ENCODE data around the gene ARL17B.
A peak's percentile ranks its signal among the peaks of the same experiment; 100 is the strongest.
"Not testable (repeated sequence)": the region's sequence is repeated elsewhere in the genome, so short reads cannot be mapped to it uniquely, and the experiment has no call there.

The ARL17B gene

DNA sequence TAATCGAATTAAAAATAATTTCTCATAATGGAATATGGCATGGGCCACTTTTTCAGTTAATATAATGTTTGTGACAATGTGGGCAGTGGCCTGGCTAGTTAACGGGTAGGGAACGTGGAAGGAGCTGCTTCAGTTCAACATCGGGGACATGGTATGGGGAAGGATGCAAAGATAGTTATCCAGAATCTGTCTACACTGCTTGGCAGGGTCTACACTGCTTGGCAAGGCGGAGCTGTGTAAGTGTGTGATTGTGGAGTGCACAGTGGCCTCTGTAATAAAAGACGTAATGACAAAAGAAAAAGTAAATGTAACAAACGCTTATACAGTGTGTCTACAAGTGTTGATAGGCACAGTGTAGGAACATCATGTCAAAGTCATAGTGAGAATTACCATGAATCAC lies 74.0 kb downstream of the ARL17B start:
- DNase-seq, result not testable (repeated sequence)

DNA sequence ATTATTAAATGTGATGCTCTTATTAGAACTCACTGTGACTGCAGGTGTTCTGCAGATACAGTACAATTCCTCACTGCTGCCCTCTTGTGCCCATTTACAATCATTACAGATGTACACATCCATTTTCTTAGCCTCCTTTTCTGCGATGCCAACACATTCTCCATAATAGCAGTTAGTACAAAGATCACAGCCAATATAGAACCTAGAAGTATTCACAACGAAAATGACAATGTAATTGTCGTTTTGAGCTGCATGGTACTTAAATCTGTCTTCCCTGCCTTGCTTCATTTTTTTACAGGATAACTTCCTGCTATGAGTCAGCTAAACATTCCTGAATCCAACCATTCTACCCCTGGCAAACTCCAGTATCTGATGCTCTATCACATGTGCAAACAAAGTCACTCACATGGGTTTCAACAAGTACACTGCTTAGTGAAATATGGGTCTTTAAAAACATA lies 74.8 kb downstream of the ARL17B start:
- DNase-seq, result peak; percentile 48

DNA sequence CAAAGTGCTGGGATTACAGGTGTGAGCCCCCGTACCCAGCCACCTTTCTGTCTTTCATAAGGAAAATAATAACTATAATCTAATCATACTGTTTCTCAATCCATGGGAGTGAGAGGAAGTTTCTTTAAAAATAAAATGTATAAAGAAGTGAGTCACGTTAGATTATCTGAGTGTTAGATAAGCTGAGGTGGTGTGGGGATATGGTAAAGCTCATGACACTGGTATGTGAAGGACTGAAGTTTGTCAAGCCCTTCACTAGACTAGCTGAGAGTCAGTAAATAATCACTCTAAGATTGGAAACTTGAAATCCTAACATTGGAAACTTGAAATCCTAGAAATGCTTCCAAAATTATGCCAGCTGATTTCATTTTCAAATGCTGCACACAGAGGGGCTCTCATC lies 76.1 kb downstream of the ARL17B start:
- DNase-seq, result not testable (repeated sequence)

DNA sequence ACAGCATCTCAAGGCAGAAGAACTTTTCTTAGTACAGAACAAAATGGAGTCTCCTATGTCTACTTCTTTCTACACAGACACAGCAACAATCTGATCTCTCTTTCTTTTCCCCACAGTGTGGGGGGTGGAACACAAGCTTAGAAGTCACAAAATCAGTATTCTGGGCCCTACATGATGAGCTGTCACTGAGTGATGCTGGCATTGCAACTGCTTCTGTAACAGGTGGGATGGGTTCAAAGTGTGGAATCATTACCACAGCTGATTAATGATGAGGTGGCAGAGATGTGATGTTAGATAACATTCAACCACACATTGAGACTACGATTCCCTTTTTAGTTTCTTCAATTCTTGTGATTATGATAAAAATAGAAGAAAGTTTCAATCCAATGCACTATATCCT lies 77.1 kb downstream of the ARL17B start:
- DNase-seq, result not testable (repeated sequence)

DNA sequence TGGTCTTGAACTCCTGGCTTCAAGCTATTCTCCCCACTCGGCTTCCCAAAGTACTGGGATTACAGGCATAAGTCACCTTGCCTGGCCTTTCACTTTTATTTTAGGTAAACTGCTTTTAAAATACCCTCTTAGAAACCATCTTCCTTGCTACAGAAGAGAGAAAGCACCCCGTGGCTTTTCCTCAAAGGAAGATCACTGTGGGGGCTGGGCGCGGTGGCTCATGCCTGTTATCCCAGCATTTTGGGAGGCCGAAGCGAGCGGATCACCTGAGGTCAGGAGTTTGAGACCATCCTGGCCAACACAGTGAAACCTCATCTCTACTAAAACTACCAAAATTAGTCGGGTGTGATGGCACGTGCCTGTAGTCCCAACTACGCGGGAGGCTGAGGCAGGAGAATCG lies 78.9 kb downstream of the ARL17B start:
- not testable (repeated sequence) for DNase-seq

DNA sequence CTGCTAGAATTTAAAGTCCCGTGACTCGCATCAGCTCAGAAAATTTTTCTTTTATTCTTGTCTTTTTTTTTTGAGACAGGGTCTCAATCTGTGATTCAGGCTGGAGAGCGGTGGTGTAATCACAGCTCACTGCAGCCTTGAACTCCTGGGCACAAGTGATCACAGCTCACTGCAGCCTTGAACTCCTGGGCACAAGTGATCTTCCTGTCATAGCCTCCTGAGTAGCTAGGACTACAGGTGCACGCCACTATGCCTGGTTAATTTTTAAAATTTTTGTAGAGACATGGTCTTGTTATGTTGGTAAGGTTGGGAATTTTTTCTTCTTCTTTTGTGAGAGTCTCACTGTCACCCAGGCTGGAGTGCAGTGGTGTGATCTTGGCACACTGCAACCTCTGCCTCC lies 80.2 kb downstream of the ARL17B start:
- not testable (repeated sequence) for DNase-seq

DNA sequence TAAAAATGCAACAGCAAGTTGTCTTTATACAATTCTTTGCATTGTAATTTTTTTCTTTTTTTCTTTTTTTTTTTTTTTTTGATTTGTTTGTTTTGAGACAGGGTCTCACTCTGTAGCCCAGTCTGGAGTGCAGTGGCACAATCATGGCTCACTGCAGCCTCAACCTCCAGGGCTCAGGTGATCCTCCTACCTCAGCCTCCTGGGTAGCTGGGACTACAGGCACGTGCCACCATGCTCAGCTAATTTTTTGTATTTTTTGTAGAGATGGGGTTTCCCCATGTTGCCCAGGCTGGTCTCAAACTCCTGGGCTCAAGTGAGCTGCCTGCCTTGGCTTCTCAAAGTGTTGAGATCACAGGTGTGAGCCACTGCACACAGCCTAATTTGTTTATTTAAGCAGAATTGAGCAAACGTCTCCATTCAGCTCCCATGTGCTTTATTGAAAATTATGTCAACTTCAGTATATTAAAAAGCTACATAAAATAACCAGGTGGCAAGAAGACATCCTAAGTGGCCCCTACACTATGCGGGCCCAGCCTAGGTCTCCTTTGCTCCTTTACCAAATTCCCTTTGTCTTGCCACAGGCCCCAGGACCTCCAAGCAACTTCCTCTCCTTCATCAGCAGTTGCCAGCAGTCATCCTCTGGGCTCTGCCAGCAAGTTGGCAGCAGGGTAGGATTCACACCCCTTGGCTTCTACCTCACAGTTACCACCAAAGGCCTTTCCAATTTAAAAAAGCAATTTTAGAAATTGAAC lies 84.7 kb downstream of the ARL17B start:
- not testable (repeated sequence) for DNase-seq

DNA sequence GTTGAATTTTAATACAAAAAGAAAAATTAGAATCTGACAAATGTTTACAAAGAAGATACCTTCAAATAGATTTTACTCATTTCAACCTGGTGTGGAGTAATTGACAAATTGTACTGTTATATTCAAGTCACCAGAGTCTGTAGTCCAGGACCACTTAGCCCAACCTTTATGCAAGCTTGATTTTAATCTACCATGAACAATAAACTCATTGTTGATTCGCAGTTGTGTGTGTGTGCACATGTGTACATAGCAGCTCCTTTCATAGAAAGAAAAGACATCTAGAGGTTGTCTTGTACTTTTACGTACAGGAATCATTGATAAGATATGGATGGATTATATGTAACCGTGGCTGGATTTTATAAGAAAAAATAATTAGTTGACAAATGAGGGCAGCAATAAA lies 87.3 kb downstream of the ARL17B start:
- no peak for DNase-seq

DNA sequence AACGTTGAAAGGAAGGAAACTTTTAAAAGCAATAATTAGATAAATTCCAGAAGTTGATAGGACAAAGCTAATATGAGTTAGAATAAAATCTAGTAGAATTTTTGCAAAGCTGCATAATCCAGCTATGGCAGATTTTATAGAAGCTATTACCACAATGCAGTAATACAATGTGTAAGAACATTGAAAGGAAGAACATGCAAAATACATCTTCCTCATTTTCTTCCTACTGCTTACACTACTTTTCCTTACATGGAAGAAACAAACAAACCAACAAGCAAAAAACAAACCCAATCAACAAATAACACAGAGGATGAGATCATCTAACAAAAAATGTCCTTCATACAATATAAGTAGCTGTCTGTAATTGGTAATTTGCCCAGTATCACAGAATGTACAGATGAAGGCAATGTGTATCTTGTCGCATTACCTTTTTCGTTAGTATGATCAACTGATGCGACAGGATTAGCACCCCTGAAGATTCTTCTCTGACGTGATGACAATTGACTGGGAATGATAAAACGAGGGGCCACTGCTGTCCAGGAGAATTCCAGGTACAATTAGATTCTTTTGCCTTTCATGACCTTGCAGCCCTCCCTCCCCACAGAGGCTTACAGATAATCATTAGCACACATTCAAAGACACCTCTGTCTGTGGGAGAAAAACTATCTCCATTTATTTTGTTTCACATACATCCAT lies 87.9 kb downstream of the ARL17B start:
- DNase-seq, result no peak

DNA sequence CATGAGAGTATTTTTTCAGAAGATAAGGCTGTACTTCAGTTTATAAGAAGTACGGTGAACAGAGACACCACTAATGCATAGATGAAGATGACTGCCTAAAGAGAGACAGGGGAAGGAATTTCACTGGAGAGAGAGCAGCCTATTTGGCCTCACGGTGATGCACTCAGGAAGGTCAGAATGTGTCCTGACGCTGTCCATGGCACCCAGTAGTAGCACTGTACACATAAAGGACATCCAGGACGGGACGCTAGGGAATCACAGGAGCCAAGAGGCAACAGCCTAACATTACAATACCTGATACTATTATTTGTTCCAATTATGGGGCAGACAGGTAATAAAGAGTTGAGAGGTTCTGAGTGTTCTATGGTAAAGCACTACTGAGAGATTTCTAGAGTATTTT lies 91.5 kb downstream of the ARL17B start:
- DNase-seq, result no peak

DNA sequence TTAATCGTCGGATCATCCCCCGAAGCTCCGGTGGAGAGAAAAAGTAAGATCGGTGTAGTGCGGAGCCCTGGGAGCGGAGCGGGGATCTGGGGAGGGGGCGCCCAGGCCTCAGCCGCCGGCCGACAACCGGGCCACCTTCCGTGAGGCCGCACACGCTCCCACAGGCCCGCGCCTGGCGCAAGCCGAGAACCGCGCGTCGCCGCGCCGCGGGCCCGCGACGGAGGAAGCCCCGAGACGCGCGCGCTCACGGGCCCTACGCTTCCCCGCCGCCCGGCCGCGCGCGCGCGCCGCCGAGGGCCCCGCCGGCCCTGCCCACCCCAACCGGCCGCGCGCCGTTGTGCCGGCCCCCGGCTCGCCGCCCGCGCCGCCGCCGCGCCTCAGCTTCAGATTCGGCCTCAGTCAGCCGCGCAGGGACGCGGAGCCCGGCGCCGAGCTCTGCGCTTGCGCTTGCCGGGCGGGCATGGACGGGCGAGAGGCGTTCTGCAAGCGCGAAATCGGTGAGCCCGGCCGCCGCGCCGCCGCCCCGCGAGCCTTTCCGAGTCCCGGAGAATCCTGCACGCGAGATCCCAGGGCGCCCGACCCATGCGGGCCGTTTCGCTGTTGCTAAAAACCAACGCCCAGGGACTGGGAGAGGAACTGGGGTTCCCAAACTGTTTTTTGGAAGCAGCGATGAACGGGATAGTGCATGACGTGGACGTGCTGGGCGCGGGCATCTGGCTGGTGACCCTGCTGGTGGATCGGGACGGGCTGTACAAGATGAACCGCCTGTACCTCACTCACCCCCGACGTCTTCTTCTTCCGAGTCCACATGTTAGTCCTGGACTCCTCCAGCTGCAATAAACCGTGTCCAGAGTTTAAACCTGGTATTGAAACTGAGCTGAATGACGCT lies 94.7 kb downstream of the ARL17B start:
- peak; percentile 71 for DNase-seq

DNA sequence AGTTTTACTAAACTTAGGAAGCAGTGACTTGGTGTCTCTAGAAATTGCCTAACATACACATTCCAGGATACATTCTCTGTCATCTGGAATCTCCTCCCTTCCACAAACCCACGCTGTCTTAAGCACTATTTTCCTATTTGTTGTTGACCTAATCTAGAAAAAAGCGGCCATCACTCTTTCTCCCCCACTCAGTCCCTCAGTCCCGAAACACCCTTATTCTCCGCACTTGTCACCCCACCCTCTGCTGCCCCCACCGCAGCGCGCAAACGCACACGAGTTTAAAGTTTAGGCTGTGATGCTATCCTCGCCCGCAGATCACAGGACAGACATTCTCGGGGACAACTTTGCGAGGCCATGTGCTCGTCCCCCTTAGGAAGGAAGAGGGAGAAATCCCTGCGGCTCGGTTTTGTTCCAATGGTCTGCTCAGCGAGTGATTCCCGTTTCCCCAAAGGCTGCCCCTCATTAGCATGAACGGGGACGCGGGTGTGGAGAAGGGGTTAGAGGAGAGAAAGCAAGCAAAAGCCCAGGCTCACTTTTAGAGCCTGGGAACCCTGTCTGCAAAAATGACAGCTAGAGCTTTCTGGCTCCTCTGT lies 95.4 kb downstream of the ARL17B start:
- not testable (repeated sequence) for DNase-seq

DNA sequence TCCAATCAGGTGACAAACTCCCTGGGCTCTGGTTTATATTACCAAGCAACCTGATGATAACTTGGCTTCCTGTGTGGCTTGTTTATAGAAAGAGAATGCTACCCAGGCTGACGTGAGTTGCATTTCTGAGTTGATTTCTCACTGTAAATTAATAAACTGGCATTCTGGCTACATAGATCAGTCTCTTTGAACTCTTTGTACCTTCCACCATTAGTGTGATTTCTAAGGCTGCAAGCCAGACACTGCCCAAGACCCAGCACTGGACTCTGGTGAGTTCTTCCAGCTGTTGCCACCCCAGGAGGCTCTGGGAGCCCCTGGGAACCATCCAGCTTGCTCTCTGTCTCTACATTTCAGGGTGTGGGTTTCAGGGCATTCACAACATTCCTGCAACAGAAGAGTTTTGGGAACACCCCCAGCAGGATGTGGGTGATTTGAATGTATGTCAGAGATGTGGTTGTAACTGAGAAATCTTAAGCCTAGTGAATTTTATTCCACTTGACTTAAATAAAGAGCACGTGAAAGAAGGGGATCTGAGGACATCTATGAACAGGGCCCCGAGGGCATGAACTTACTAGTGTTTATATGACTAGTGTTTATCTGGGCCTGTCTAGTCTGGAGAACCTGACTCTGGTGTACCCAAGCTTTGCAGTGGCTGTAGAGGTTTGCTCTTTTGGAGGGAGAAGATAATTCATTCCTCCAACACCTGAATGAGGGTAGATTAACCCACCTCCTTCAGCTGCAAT lies 96.9 kb downstream of the ARL17B start:
- DNase-seq, result no peak

DNA sequence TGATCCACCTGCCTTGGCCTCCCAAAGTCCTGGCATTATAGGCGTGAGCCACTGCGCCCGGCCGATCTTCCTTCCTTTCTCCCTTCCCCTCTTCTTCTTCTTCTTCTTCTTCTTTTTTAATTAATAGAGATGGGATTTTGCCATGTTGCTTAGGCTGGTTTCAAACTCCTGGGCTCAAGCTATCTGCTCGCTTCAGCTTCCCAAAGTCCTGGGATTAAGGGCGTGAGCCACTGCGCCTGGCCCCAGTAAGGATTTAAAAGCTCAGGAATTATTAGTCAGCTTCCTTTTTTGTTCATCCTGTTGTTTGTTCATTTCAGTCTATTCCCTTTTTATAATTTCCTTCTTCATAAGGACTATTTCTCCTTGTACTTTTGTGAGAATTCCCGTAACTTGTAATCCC lies 99.3 kb downstream of the ARL17B start:
- DNase-seq, result no peak

DNA sequence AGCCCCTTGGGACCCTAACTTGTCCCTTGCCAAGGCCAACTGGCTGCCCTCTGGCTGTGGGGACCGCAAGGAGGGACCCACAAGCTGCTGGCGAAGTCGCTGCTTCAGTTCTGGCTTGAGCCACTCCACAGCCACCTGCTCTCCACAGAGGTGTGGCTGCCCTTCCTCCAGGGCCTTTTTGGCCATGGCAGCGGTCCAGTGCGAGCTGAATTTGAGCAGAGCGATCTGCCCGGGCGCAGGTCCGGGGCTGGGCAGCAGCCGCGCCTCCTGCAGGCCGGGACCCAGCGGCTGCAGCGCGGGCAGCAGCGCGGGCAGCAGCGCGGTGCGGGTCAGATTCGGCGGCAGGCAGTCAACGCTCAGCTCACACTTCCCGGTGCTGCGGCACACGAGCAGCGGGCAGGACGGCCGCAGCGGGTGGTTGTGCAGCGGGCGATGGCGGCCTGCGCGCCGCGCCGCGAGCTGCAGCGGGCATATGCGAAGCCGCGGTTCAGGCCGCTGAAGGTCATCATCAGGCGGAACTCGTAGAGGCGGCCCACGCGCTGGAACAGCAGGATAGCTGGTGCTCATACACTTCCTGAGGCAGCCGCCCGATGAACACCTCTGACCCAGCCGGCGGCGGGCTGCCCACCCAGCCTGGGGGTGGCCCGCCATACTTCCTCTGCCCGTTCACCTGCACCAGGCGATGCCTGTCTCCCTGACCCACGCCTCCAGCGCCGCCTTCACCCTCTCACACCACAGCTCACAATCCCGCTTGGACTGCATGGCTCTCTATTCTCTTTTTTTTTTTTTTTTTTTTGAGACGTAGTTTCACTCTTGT lies 101.5 kb downstream of the ARL17B start:
- DNase-seq, result not testable (repeated sequence)

DNA sequence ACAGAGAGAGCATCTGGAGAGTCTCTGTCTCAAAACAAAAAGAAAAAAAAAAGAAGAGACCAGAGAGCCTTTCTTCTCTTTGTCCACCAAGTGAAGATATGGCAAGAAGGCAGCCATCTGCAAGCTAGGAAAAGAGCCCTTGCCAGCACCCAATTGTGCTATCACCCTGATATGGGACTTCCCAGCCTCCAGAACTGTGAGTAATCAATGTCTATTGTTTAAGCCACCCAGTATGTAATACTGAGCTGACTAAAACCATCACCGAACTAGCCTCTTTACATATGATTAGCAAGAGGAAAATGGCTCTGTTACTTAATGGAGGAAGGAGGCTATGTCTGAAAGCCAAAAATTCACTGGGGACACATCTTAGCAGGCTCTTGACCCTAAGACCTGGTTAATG lies 105.2 kb downstream of the ARL17B start:
- DNase-seq, result not testable (repeated sequence)

DNA sequence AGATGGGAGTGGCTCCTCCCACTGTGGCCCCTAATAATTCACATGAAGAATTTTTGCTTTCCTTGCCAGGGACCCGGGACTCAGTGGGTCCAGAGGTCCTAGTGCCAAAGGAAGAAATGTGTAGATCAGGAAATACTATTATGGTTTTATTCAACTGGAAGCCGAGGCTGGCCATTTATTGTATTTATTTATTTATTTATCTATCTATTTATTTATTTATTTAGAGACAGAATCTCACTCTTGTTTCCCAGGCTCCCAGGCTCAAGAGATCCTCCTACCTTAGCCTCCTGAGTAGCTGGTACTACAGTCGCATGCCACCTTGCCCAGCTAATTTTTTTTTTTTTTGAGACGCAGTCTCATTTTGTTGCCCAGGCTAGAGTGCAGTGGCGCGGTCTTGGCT lies 107.4 kb downstream of the ARL17B start:
- not testable (repeated sequence) for DNase-seq

DNA sequence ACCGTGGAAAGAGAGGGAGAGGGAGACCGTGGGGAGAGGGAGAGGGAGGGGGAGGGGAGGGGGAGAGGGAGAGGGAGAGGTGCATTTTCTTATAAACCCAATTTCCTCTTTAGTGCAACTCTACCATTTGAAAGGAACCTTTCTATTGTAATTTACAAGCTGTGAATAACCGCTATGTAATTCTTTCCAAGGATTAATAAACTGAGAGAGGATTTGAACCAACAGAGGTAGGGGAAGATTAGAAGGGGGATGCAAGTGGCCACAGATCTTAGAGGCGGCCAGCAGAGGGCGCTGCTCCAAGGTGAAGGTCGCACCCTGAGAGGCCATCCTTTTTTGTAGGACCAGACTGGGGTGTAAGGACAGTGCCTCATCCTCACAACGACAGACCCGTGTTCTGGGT lies 107.8 kb downstream of the ARL17B start:
- not testable (repeated sequence) for DNase-seq

DNA sequence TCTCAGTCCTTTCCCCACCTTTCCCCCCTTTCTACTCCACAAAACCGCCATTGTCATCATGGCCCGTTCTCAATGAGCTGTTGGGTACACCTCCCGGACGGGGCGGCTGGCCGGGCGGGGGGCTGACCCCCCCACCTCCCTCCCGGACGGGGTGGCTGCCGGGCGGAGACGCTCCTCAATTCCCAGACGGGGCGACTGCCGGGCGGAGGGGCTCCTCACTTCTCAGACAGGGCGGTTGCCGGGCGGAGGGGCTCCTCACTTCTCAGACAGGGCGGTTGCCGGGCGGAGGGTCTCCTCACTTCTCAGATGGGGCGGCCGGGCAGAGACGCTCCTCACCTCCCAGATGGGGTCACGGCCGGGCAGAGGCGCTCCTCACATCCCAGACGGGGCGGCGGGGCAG lies 108.8 kb downstream of the ARL17B start:
- DNase-seq, result not testable (repeated sequence)

DNA sequence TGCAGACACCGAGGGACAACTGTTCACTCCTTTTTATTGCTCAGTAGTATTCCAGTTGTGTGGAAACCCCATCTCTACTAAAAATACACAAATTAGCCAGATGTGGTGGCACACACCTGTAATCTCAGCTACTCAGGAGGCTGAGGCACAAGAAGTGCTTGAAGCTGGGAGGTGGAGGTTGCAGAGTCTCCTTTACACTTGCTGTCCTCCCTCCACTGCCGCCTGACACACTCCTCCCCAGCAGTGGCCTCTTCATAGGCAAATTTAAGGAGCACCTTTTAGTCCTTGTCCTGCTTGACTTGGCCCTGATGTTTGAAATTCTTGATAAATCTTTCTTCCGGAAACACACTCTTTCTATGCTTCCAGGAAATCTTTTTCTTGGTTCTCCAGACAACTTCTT lies 112.4 kb downstream of the ARL17B start:
- DNase-seq, result not testable (repeated sequence)
